CD4-positive, CD25-positive, alpha-beta regulatory T cell (primary cell): ENCODE measurements around the gene NFATC2. TPM values are rescaled to one million over a fixed set of nuclear protein-coding genes. Genes with fewer than 3 reads are reported as not detected.

Experiments used
- ATAC-seq, 2 donors: fragments of 150-1000 bp; cut with Tn5 transposase; one replicate each; pipeline ENCODE4 v1.10.0; 2021; ENCODE audit warnings: low read depth in 2 of 2, moderate number of reproducible peaks in 2 of 2, moderate library complexity in 1 of 2
- DNase-seq, 3 donors: peaks; one replicate each; pipeline versions ENCODE4 v3.0.0 to v3.0.0-alpha.2; 2012 to 2022; ENCODE audit warnings: mixed read lengths in 1 of 3
- H3K27ac ChIP-seq: one replicate; pipeline ENCODE4 v1.7.0; 2013; ENCODE audit warnings: mild to moderate bottlenecking, low read length; ENCODE audit not compliant: insufficient read depth, poor library complexity, severe bottlenecking
- H3K27me3 ChIP-seq: one replicate; pipeline ENCODE4 v1.7.0; 2013; ENCODE audit warnings: low read length; ENCODE audit not compliant: control insufficient read depth, insufficient read depth
- H3K36me3 ChIP-seq: one replicate; pipeline ENCODE4 v1.7.0; 2013; ENCODE audit warnings: mild to moderate bottlenecking, low read length, moderate library complexity; ENCODE audit not compliant: control insufficient read depth, insufficient read depth
- H3K4me1 ChIP-seq: 2 replicates; pipeline ENCODE4 v1.7.0; 2013; ENCODE audit warnings: mild to moderate bottlenecking, low read length; ENCODE audit not compliant: insufficient read depth, control insufficient read depth, poor library complexity, severe bottlenecking
- H3K4me3 ChIP-seq: one replicate; pipeline ENCODE4 v1.7.0; 2013; ENCODE audit warnings: low read depth, mild to moderate bottlenecking, low read length, moderate library complexity
- H3K9me3 ChIP-seq, 2 experiments: 1 replicate in 1 of 2; 2 replicates in 1 of 2; pipeline ENCODE4 v1.7.0; 2013; ENCODE audit warnings: low read length in 2 of 2, mild to moderate bottlenecking in 1 of 2, moderate library complexity in 1 of 2; ENCODE audit not compliant: control insufficient read depth in 2 of 2
- H3K27ac Mint-ChIP-seq, 3 donors: one replicate each; pipeline ENCODE4 v1.8.0; 2020 to 2022; ENCODE audit warnings: mild to moderate bottlenecking in 3 of 3, mixed read lengths in 3 of 3, moderate library complexity in 2 of 3
- H3K27me3 Mint-ChIP-seq: one replicate; pipeline ENCODE4 v1.8.0; 2022; ENCODE audit warnings: mild to moderate bottlenecking, mixed read lengths
- H3K36me3 Mint-ChIP-seq: one replicate; pipeline ENCODE4 v1.8.0; 2020; ENCODE audit warnings: mixed read lengths
- H3K4me1 Mint-ChIP-seq, 4 donors: one replicate each; pipeline ENCODE4 v1.8.0; 2020 to 2022; ENCODE audit warnings: mixed read lengths in 4 of 4, mild to moderate bottlenecking in 1 of 4
- H3K4me3 Mint-ChIP-seq, 4 donors: one replicate each; pipeline ENCODE4 v1.8.0; 2020 to 2022; ENCODE audit warnings: mild to moderate bottlenecking in 4 of 4, mixed read lengths in 4 of 4, moderate library complexity in 3 of 4
- H3K9me3 Mint-ChIP-seq, 7 donors: one replicate each; pipeline ENCODE4 v1.8.0; 2020 to 2022; ENCODE audit warnings: mixed read lengths in 7 of 7, mild to moderate bottlenecking in 3 of 7, moderate library complexity in 2 of 7
- polyA plus RNA-seq, 4 donors: library from polyadenylated mRNA; unstranded; fragments of 300-500 nt; fragmentation: Illumina TruSeq; gene quantifications; one replicate each; pipeline ENCODE4 v1.2.3, GENCODE V29; 2021
- total RNA-seq: library from RNA; stranded (reverse); gene quantifications from one replicate; pipeline ENCODE4 v1.2.3, GENCODE V29; 2022

NFATC2 gene
- total and polyA plus RNA-seq, 5 donors from 2014 or later, result 11.0 to 56.8 (median 14.2) TPM

- no peak overlapping the region for H3K27ac ChIP-seq
- H3K4me3 ChIP-seq, result no peak overlapping the region
- peaks cover 39% of the 10 kb centered on the region for H3K27me3 ChIP-seq
- Mint-ChIP-seq H3K4me1 (peaks cover 0 to 31% (median 20%) of the 10 kb centered on the region in 4 donors), H3K9me3 (peaks cover 0 to 4% (median 0%) of the 10 kb centered on the region in 7 donors), H3K27me3 (peaks cover 85% of the 10 kb centered on the region), H3K36me3 (no peaks in the 10 kb centered on the region), H3K4me3 (peak overlapping the region in 3 of 4 donors; percentile 25 to 73 (median 73)), H3K27ac (no peak overlapping the region)
- no peak for DNase-seq
- ATAC-seq, result no peak
- H3K4me1 ChIP-seq, result peaks cover 28% of the 10 kb centered on the region
- no peaks in the 10 kb centered on the region for H3K9me3 ChIP-seq
- H3K36me3 ChIP-seq, result no peaks in the 10 kb centered on the region
Measured at GRCh38 chr20:51560550-51561307, 18.2 kb upstream of the NFATC2 start.

- Mint-ChIP-seq H3K27me3 (peaks cover 83% of the 10 kb centered on the region), H3K36me3 (no peaks in the 10 kb centered on the region), H3K4me3 (no peak overlapping the region), H3K4me1 (peaks cover 0 to 31% (median 20%) of the 10 kb centered on the region in 4 donors), H3K9me3 (peaks cover 0 to 4% (median 0%) of the 10 kb centered on the region in 7 donors), H3K27ac (no peak overlapping the region)
- no peaks in the 10 kb centered on the region for H3K9me3 ChIP-seq
- H3K36me3 ChIP-seq, result no peaks in the 10 kb centered on the region
- ATAC-seq, result no peak
- H3K27ac ChIP-seq, result no peak overlapping the region
- peaks cover 28% of the 10 kb centered on the region for H3K4me1 ChIP-seq
- peaks cover 39% of the 10 kb centered on the region for H3K27me3 ChIP-seq
- DNase-seq, result no peak
- no peak overlapping the region for H3K4me3 ChIP-seq
Measured at GRCh38 chr20:51560042-51560441, 17.5 kb upstream of the NFATC2 start.

- H3K9me3 ChIP-seq, result no peaks in the 10 kb centered on the region
- peaks cover 41% of the 10 kb centered on the region for H3K27me3 Mint-ChIP-seq
- H3K4me3 ChIP-seq, result no peak overlapping the region
- H3K9me3 Mint-ChIP-seq, result peaks cover 0 to 4% (median 0%) of the 10 kb centered on the region in 7 donors
- H3K4me1 Mint-ChIP-seq, result peaks cover 0 to 3% (median 0%) of the 10 kb centered on the region in 4 donors
- H3K36me3 ChIP-seq, result no peaks in the 10 kb centered on the region
- ATAC-seq, result no peak
- no peak for DNase-seq
- peaks cover 8% of the 10 kb centered on the region for H3K27me3 ChIP-seq
- H3K27ac Mint-ChIP-seq, result no peak overlapping the region
- no peak overlapping the region for H3K4me3 Mint-ChIP-seq
- H3K4me1 ChIP-seq, result no peaks in the 10 kb centered on the region
- H3K36me3 Mint-ChIP-seq, result no peaks in the 10 kb centered on the region
- no peak overlapping the region for H3K27ac ChIP-seq
Measured at GRCh38 chr20:51554538-51555165, 12.1 kb upstream of the NFATC2 start.

- H3K9me3 Mint-ChIP-seq, result peaks cover 0 to 4% (median 0%) of the 10 kb centered on the region in 7 donors
- H3K27me3 Mint-ChIP-seq, result peaks cover 34% of the 10 kb centered on the region
Measured at GRCh38 chr20:51553897-51554486, 11.5 kb upstream of the NFATC2 start.

GRCh38 chr20:51551186-51551585 is 8.7 kb upstream of the NFATC2 start:
- peaks cover 0 to 3% (median 0%) of the 10 kb centered on the region in 4 donors for H3K4me1 Mint-ChIP-seq
- peaks cover 10% of the 10 kb centered on the region for H3K27me3 Mint-ChIP-seq
- no peak overlapping the region for H3K27ac ChIP-seq
- no peaks in the 10 kb centered on the region for H3K9me3 ChIP-seq
- no peak overlapping the region for H3K4me3 Mint-ChIP-seq
- H3K27ac Mint-ChIP-seq, result no peak overlapping the region
- no peaks in the 10 kb centered on the region for H3K36me3 Mint-ChIP-seq
- no peaks in the 10 kb centered on the region for H3K4me1 ChIP-seq
- H3K9me3 Mint-ChIP-seq, result peaks cover 0 to 2% (median 0%) of the 10 kb centered on the region in 7 donors
- no peak for DNase-seq
- no peak overlapping the region for H3K4me3 ChIP-seq
- ATAC-seq, result no peak
- H3K27me3 ChIP-seq, result no peaks in the 10 kb centered on the region
- H3K36me3 ChIP-seq, result no peaks in the 10 kb centered on the region

More at GRCh38 chr20:51553897-51554486, 11.5 kb upstream of the NFATC2 start:
- Histone ChIP-seq H3K4me3 (no peak overlapping the region), H3K27ac (no peak overlapping the region), H3K27me3 (peaks cover 2% of the 10 kb centered on the region), H3K4me1 (no peaks in the 10 kb centered on the region), H3K36me3 (no peaks in the 10 kb centered on the region), H3K9me3 (no peaks in the 10 kb centered on the region)
- ATAC-seq, result no peak
- H3K27ac Mint-ChIP-seq, result peak overlapping the region in 1 of 3 donors; percentile 15
- no peak overlapping the region for H3K4me3 Mint-ChIP-seq
- peaks cover 0 to 3% (median 0%) of the 10 kb centered on the region in 4 donors for H3K4me1 Mint-ChIP-seq
- no peaks in the 10 kb centered on the region for H3K36me3 Mint-ChIP-seq
- no peak for DNase-seq

- no peak overlapping the region for H3K27ac Mint-ChIP-seq
- ATAC-seq, result no peak
- H3K27me3 Mint-ChIP-seq, result peaks cover 8% of the 10 kb centered on the region
Measured at GRCh38 chr20:51549474-51549873, 7.0 kb upstream of the NFATC2 start.

GRCh38 chr20:51547951-51548350 is 5.4 kb upstream of the NFATC2 start:
- Mint-ChIP-seq H3K9me3 (peaks cover 0 to 2% (median 0%) of the 10 kb centered on the region in 7 donors), H3K27me3 (peaks cover 6% of the 10 kb centered on the region), H3K4me1 (peaks cover 0 to 5% (median 2%) of the 10 kb centered on the region in 4 donors), H3K4me3 (peak overlapping the region in 2 of 4 donors; percentile 10 to 70), H3K36me3 (no peaks in the 10 kb centered on the region), H3K27ac (no peak overlapping the region)
- H3K4me3 ChIP-seq, result no peak overlapping the region
- H3K27ac ChIP-seq, result no peak overlapping the region
- H3K9me3 ChIP-seq, result no peaks in the 10 kb centered on the region
- no peak for DNase-seq
- H3K36me3 ChIP-seq, result no peaks in the 10 kb centered on the region
- ATAC-seq, result no peak
- peaks cover 4% of the 10 kb centered on the region for H3K4me1 ChIP-seq
- H3K27me3 ChIP-seq, result peaks cover 4% of the 10 kb centered on the region

More at GRCh38 chr20:51549474-51549873, 7.0 kb upstream of the NFATC2 start:
- Mint-ChIP-seq H3K9me3 (peaks cover 0 to 2% (median 0%) of the 10 kb centered on the region in 7 donors), H3K36me3 (no peaks in the 10 kb centered on the region), H3K4me1 (peaks cover 0 to 3% (median 0%) of the 10 kb centered on the region in 4 donors), H3K4me3 (no peak overlapping the region)
- Histone ChIP-seq H3K27ac (no peak overlapping the region), H3K4me3 (no peak overlapping the region), H3K27me3 (peaks cover 4% of the 10 kb centered on the region), H3K4me1 (no peaks in the 10 kb centered on the region), H3K9me3 (no peaks in the 10 kb centered on the region), H3K36me3 (no peaks in the 10 kb centered on the region)
- no peak for DNase-seq
